ENCODE data around the gene COX7B2.

COX7B2 gene, protein sequence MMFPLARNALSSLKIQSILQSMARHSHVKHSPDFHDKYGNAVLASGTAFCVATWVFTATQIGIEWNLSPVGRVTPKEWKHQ

GRCh38 chr4:46909078-46909477, at the start of gene COX7B2:
TSS of gene COX7B2 (minus strand) at chr4:46909245. CDS start at chr4:46735192, 174,053 bp downstream.
- no peak within 1 kb of the TSS for H3K4me3 ChIP-seq (ENCODE audit: low read depth, low read length)
- no peak for TF ChIP-seq CTCF (IDR thresholded peaks at IDR 0.05; ENCODE audit: borderline replicate concordance, insufficient read depth, low read depth, low read length)

- no peak for TF ChIP-seq CTCF (IDR thresholded peaks at IDR 0.05; ENCODE audit: borderline replicate concordance, insufficient read depth, low read depth, low read length)
- no peak overlapping the region for H3K4me3 ChIP-seq (ENCODE audit: low read depth, low read length)
These were observed 47.4 kb upstream of the COX7B2 start for GRCh38 chr4:46956451-46956850.

DNA sequence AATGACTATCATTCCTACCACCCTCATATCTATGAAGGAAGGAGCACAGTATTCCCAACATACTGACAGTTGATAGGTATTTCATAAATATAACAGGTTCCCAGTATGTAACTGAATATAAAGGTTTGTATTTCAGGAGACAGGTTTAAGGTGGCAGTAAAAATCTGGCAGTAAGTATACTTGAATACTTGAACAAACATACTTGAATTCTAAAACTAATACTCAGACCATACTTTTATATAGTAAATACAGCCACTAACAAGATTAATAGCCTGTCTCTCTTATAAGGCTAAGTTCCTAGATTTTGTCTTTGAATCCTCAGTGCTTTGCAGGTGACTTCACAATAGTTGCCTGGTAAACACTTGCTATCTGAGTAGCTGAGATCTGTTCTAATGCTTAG, 46.6 kb upstream of the COX7B2 start:
- no peak for TF ChIP-seq CTCF (IDR thresholded peaks at IDR 0.05; ENCODE audit: borderline replicate concordance, insufficient read depth, low read depth, low read length)

DNA sequence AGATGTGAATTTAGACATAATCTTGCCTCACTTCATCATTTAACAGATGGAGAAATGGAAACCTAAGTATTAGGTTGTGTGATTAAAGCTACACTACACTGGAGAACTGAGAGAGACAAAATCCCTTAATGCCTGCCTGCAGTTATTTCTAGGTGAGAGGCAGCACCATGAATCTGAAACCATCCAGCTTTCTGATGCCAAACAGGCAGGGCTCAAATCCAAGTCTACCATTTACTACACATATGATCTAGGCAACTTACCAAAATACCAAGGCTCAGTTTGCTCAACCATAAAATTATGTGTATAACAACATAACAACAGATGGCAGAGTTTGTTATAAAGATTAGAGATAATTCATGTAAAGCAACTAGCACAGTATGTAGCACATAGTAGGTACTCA, 45.6 kb upstream of the COX7B2 start:
- no peak overlapping the region for H3K4me3 ChIP-seq (ENCODE audit: low read depth, low read length)
- TF ChIP-seq CTCF (IDR thresholded peaks at IDR 0.05; ENCODE audit: borderline replicate concordance, insufficient read depth, low read depth, low read length) = no peak

More for the DNA sequence above, 46.6 kb upstream of the COX7B2 start:
- H3K4me3 ChIP-seq (ENCODE audit: low read depth, low read length) = no peak overlapping the region

DNA sequence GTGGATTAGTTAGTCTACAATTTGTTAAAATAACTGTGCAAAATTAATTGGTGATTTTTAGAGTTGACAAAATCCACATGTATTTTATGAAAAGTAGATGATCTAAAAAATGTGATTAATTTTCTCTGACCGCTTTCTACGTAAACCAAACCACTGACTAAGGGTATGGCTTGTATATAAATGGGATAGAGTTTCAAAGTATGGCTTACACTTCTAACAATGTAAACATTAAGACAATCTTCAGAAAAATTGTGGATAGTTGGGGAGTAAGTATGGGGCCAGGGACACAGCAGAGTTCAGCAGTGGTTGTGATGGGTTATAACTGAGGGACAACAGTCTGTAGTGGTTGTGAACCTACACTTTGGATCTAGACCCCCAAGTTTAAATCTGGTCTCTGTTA, 44.5 kb upstream of the COX7B2 start:
- no peak overlapping the region for H3K4me3 ChIP-seq (ENCODE audit: low read depth, low read length)
- TF ChIP-seq CTCF (IDR thresholded peaks at IDR 0.05; ENCODE audit: borderline replicate concordance, insufficient read depth, low read depth, low read length) = no peak

DNA sequence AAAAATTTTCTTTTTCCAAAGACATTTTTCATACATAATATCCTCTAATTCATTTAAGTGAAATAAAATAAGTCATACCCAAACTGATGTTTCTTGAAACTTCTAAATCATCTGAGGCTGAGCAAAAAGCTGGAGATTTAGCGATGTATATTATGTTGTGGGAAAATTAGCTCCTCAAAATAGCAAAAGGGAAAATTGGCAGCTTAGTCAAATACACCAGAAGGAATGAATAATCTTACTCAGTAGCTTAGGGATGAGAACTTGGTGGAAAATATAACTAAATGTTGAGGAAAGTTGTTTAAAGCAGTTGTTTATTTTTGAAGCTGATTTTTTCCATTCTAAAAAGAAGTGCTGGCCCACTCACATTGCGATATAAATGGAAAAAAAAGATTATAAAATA, 43.4 kb upstream of the COX7B2 start:
- TF ChIP-seq CTCF (IDR thresholded peaks at IDR 0.05; ENCODE audit: borderline replicate concordance, insufficient read depth, low read depth, low read length) = no peak
- no peak overlapping the region for H3K4me3 ChIP-seq (ENCODE audit: low read depth, low read length)

DNA sequence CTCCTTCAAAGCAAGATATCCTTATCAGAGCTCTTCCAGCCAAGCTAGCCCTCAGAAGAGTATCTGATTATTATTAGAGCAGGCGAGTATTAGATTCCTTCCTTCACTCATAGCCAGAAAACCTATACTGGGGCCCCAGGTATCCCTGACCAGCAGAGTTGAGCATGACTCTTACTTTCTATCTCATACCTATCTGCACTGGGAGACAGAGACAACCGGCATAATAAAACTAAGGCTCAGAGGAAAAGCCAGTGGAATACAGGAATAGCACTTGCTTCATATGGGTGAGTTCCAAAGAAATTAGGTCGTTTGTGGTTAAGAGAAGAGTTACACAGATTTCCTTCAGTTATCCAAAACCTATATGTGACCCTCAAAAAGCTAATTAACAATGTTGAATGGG, 41.8 kb upstream of the COX7B2 start:
- H3K4me3 ChIP-seq (ENCODE audit: low read depth, low read length) = no peak overlapping the region
- TF ChIP-seq CTCF (IDR thresholded peaks at IDR 0.05; ENCODE audit: borderline replicate concordance, insufficient read depth, low read depth, low read length) = no peak
